ENCODE data around the gene DCAF8L1.
"Not testable (repeated sequence)": the region's sequence is repeated elsewhere in the genome, so short reads cannot be mapped to it uniquely, and the experiment has no call there.

The DCAF8L1 gene

GRCh38 chrX:27981349-27981748 lies at the start of gene DCAF8L1:
TSS of gene DCAF8L1 (minus strand) at chrX:27981449. CDS start at chrX:27981334, 115 bp downstream.
- no peak for DNase-seq

- no peak for DNase-seq
These were observed 41.1 kb upstream of the DCAF8L1 start for GRCh38 chrX:28022371-28022770.

- no peak for DNase-seq
These were observed 35.6 kb upstream of the DCAF8L1 start for GRCh38 chrX:28016823-28017222.

- no peak for DNase-seq
These were observed 34.7 kb upstream of the DCAF8L1 start for GRCh38 chrX:28015993-28016392.

- DNase-seq: no peak
These were observed 29.6 kb upstream of the DCAF8L1 start for GRCh38 chrX:28010875-28011274.

GRCh38 chrX:27998666-27999065 lies 17.4 kb upstream of the DCAF8L1 start:
- DNase-seq: no peak

- no peak for DNase-seq
These were observed 16.4 kb upstream of the DCAF8L1 start for GRCh38 chrX:27997622-27998021.

GRCh38 chrX:27996132-27996531 lies 14.9 kb upstream of the DCAF8L1 start:
- DNase-seq: no peak

GRCh38 chrX:27995611-27996010 lies 14.4 kb upstream of the DCAF8L1 start:
- DNase-seq: no peak

- no peak for DNase-seq
These were observed 6.8 kb upstream of the DCAF8L1 start for GRCh38 chrX:27987862-27988646.

- DNase-seq: not testable (repeated sequence)
These were observed 4.3 kb downstream of the DCAF8L1 start for GRCh38 chrX:27976934-27977333.

- DNase-seq: no peak
These were observed 5.0 kb downstream of the DCAF8L1 start for GRCh38 chrX:27976284-27976683.

GRCh38 chrX:27968878-27969277 lies 12.4 kb downstream of the DCAF8L1 start:
- no peak for DNase-seq

GRCh38 chrX:27968352-27968751 lies 12.9 kb downstream of the DCAF8L1 start:
- DNase-seq: no peak

- no peak for DNase-seq
These were observed 14.3 kb downstream of the DCAF8L1 start for GRCh38 chrX:27966955-27967354.

- DNase-seq: no peak
These were observed 14.8 kb downstream of the DCAF8L1 start for GRCh38 chrX:27966492-27966891.

GRCh38 chrX:27965348-27965747 lies 15.9 kb downstream of the DCAF8L1 start:
- not testable (repeated sequence) for DNase-seq

- DNase-seq: no peak
These were observed 16.8 kb downstream of the DCAF8L1 start for GRCh38 chrX:27964432-27964831.

GRCh38 chrX:27960410-27960809 lies 20.8 kb downstream of the DCAF8L1 start:
- not testable (repeated sequence) for DNase-seq

GRCh38 chrX:27953171-27953570 lies 28.1 kb downstream of the DCAF8L1 start:
- no peak for DNase-seq

- no peak for DNase-seq
These were observed 47.9 kb downstream of the DCAF8L1 start for GRCh38 chrX:27933361-27933760.

All from DMS79 treated with DMSO at 0.1 percent for 48 hours (cell line).